Activated CD8-positive, alpha-beta T cell treated with anti-CD3 and anti-CD28 coated beads for 36 hours (primary cell): ENCODE data around the gene DCLK3. TPM values are rescaled to one million over a fixed set of nuclear protein-coding genes. Genes with fewer than 3 reads are reported as not detected.

Experiments used
- ATAC-seq: fragments of 200-7000 bp; cut with Tn5 transposase; one replicate; pipeline ENCODE4 v1.10.0; 2021; ENCODE audit warnings: mild to moderate bottlenecking, moderate library complexity
- CTCF ChIA-PET: fragments of 350-600 bp; sonication (Branson Sonifier 250); formaldehyde crosslinking; loops from one replicate; lab custom pipeline; 2021; ENCODE audit warnings: antibody characterized with exemption; lab: Charles Lee
- POLR2A ChIA-PET: fragments of 350-600 bp; sonication (Branson Sonifier 250); formaldehyde crosslinking; loops from one replicate; lab custom pipeline; 2021; ENCODE audit warnings: antibody characterized with exemption; lab: Charles Lee
- DNase-seq: peaks from one replicate; pipeline ENCODE4 v3.0.0-alpha.2; 2020
- H3K27ac Mint-ChIP-seq: one replicate; pipeline ENCODE4 v1.8.0; 2021; ENCODE audit warnings: mild to moderate bottlenecking, mixed read lengths
- H3K27me3 Mint-ChIP-seq: one replicate; pipeline ENCODE4 v1.8.0; 2021; ENCODE audit warnings: mixed read lengths
- H3K36me3 Mint-ChIP-seq: one replicate; pipeline ENCODE4 v1.8.0; 2021; ENCODE audit warnings: low read depth, mixed read lengths
- H3K4me1 Mint-ChIP-seq: one replicate; pipeline ENCODE4 v1.8.0; 2021; ENCODE audit warnings: low read depth, mixed read lengths
- H3K4me3 Mint-ChIP-seq: one replicate; pipeline ENCODE4 v1.8.0; 2021; ENCODE audit warnings: mild to moderate bottlenecking, moderate library complexity, mixed read lengths
- H3K9me3 Mint-ChIP-seq: one replicate; pipeline ENCODE4 v1.8.0; 2021; ENCODE audit warnings: mixed read lengths
- CTCF ChIP-seq: fragments of 200-600 bp; IDR thresholded peaks from one replicate; pipeline ENCODE4 v1.8.0; 2022; ENCODE audit warnings: antibody characterized with exemption, mild to moderate bottlenecking
- intact Hi-C: fragments of 100-400 bp; cut with micrococcal nuclease; formaldehyde crosslinking; loops from one replicate; pipeline ENCODE4 v1.10.0; 2022
- total RNA-seq, 2 experiments: library from RNA; stranded (reverse); gene quantifications; one replicate each; pipeline ENCODE4 v1.2.3, GENCODE V29; 2021

DCLK3 gene
- total RNA-seq, 2 experiments from 2014 or later = 0.05 TPM; not detected in 1

GRCh38 chr3:36697229-36698001, 66.9 kb downstream of the DCLK3 start:
- no peak for ATAC-seq
- no peaks in the 10 kb centered on the region for H3K9me3 Mint-ChIP-seq
- ChIA-PET POLR2A (interaction anchor here (0.6 kb wide), 1 partner anchor 129 kb away, joined by 4 read pairs; no protein-coding TSS in a partner anchor), CTCF (no interaction called here)
- no peak overlapping the region for H3K4me3 Mint-ChIP-seq
- H3K27ac Mint-ChIP-seq = no peak overlapping the region
- DNase-seq = no peak
- H3K4me1 Mint-ChIP-seq = no peaks in the 10 kb centered on the region
- H3K27me3 Mint-ChIP-seq = no peaks in the 10 kb centered on the region
- intact Hi-C loops = no loop called here
- no peak for TF ChIP-seq CTCF
- no peaks in the 10 kb centered on the region for H3K36me3 Mint-ChIP-seq

- DNase-seq (no peak), ATAC-seq (no peak)
- ChIA-PET CTCF (no interaction called here), POLR2A (interaction anchor here (0.6 kb wide), 1 partner anchor 128 kb away, joined by 4 read pairs; no protein-coding TSS in a partner anchor)
- Mint-ChIP-seq H3K27ac (no peak overlapping the region), H3K27me3 (no peaks in the 10 kb centered on the region), H3K4me3 (no peak overlapping the region), H3K9me3 (no peaks in the 10 kb centered on the region), H3K4me1 (no peaks in the 10 kb centered on the region), H3K36me3 (no peaks in the 10 kb centered on the region)
- TF ChIP-seq CTCF = no peak
- intact Hi-C loops = no loop called here
Measured at GRCh38 chr3:36696799-36697198, 67.6 kb downstream of the DCLK3 start.

GRCh38 chr3:36695769-36696137, 68.6 kb downstream of the DCLK3 start:
- CTCF ChIA-PET = interaction anchor here (1.2 kb wide), 1 partner anchor 20 kb away, joined by 3 read pairs; no protein-coding TSS in a partner anchor
- ATAC-seq (no peak), DNase-seq (no peak)
- no peaks in the 10 kb centered on the region for H3K4me1 Mint-ChIP-seq
- H3K27ac Mint-ChIP-seq = no peak overlapping the region
- no peaks in the 10 kb centered on the region for H3K27me3 Mint-ChIP-seq
- intact Hi-C loops = no loop called here
- H3K9me3 Mint-ChIP-seq = no peaks in the 10 kb centered on the region
- POLR2A ChIA-PET = no interaction called here
- no peak for TF ChIP-seq CTCF
- H3K36me3 Mint-ChIP-seq = no peaks in the 10 kb centered on the region
- no peak overlapping the region for H3K4me3 Mint-ChIP-seq

GRCh38 chr3:36695113-36695768, 69.1 kb downstream of the DCLK3 start:
- intact Hi-C loops = no loop called here

More at GRCh38 chr3:36695113-36695768, 69.1 kb downstream of the DCLK3 start:
- no peak for TF ChIP-seq CTCF
- no peaks in the 10 kb centered on the region for H3K4me1 Mint-ChIP-seq
- H3K9me3 Mint-ChIP-seq = no peaks in the 10 kb centered on the region
- no peak for DNase-seq
- POLR2A ChIA-PET = no interaction called here
- CTCF ChIA-PET = interaction anchor here (1.2 kb wide), 1 partner anchor 20 kb away, joined by 3 read pairs; no protein-coding TSS in a partner anchor
- H3K36me3 Mint-ChIP-seq = no peaks in the 10 kb centered on the region
- no peak for ATAC-seq
- H3K4me3 Mint-ChIP-seq = no peak overlapping the region
- H3K27ac Mint-ChIP-seq = no peak overlapping the region
- H3K27me3 Mint-ChIP-seq = no peaks in the 10 kb centered on the region
